ENCODE data around the gene PAX5.

Gene PAX5

GRCh38 chr9:36858805-36859375 lies 175.2 kb downstream of the PAX5 start:
- no peak for DNase-seq (ENCODE audit: low read depth)

DNA sequence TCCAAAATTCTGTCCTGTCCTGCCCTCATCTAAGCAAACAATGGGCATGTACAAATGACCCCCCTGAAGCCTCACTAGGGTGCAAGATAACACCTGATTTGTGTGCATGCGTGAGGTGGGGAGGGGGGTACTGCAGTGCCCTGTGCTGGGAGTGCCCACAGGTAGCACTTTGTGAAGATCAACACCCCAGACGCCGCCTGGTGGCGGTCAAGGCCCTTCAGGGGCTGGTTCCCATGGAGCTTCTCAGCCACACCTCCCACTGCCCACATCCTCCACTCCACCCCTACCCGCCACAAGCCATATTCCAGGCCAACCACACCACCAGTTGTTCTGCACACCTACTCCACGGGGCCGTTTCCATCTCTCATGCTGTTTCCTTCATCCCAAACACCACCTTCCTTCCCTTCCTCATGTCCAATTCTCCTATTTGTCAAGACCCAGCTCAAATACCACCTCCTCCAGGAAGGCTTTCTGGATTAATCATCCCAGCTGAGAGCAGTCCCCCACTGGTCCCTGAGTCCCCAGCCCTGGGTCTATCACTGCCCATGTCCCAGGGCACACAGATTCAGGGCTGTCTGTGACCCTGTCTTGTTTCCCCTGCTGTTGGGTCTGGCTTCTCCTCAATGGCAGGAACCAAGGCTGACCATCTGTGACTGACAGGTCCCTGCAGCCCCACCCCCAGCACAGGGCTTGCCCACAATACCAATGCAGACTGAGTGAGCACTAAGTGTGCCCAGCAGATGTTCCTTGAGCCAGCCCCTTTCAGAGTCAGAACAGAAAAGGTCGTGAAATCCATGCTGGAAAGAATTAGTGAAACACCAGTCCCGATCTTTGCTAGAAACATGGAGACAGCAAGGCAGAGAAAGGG lies 178.4 kb downstream of the PAX5 start:
- DNase-seq (ENCODE audit: low read depth): no peak

- no peak for DNase-seq (ENCODE audit: low read depth)
Measured at GRCh38 chr9:36854751-36855150, 179.3 kb downstream of the PAX5 start.

DNA sequence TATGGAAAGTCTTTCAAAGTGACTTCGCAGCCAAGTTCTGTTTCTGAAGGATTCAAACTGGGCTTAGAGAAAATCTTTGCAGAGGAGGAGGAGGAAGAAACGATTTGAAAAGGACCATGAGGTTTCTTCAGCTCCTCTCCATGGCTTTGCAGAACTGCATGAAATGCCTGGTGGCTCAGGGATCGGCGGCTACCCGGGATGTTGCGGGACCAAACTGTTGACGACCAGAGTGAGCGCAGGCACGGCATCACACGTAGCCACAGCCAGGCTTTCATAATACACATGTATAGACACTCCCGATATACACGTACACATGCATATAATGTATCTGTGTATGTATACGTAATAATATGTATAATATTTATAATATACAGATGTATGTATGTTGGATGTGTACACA lies 180.0 kb downstream of the PAX5 start:
- DNase-seq (ENCODE audit: low read depth): no peak

- no peak for DNase-seq (ENCODE audit: low read depth)
Measured at GRCh38 chr9:36853233-36853632, 180.8 kb downstream of the PAX5 start.

GRCh38 chr9:36849943-36850342 lies 184.1 kb downstream of the PAX5 start:
- no peak for DNase-seq (ENCODE audit: low read depth)

GRCh38 chr9:36848946-36849345 lies 185.1 kb downstream of the PAX5 start:
- no peak for DNase-seq (ENCODE audit: low read depth)

- no peak for DNase-seq (ENCODE audit: low read depth)
Measured at GRCh38 chr9:36847781-36848673, 186.0 kb downstream of the PAX5 start.

DNA sequence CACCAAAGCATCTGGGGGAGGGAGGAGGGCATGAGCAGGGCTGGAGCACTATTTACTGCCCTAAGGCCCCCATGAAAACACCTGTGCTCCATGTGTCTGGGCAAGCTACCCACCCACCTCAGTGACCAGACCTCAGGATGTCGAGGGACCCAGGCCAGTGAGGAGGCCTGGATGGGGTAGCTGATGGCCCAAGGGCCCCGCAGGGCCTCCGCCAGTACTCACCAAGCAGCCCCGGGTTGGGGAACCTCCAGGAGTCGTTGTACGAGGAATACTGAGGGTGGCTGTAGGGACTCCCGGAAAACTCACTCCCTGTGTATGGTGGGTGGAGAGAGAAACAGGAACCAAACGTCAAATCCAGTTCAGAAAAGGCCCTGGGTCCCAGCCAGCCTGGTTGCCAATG lies 187.4 kb downstream of the PAX5 start:
- no peak for DNase-seq (ENCODE audit: low read depth)

DNA sequence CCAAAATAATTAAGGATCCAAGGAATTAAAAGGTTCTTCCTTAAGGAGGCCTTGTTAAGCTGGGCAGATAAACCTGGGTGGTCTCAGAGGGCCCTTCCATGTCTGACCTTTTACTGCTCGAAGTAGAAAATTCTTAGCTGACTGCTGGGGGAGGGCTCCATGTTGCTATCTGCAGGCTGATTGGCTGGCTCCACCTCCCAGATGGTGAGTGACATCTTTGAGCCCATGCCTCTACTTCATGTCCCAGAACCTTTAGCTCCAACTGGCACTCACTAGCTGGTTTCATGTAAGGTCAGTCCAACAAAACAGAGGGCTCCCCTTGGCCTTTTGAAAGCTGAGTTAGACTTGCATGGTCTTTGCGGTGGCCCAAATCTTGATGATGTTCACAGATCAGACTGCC lies 188.2 kb downstream of the PAX5 start:
- DNase-seq (ENCODE audit: low read depth): no peak

- DNase-seq (ENCODE audit: low read depth): no peak
Measured at GRCh38 chr9:36844961-36845360, 189.1 kb downstream of the PAX5 start.

DNA sequence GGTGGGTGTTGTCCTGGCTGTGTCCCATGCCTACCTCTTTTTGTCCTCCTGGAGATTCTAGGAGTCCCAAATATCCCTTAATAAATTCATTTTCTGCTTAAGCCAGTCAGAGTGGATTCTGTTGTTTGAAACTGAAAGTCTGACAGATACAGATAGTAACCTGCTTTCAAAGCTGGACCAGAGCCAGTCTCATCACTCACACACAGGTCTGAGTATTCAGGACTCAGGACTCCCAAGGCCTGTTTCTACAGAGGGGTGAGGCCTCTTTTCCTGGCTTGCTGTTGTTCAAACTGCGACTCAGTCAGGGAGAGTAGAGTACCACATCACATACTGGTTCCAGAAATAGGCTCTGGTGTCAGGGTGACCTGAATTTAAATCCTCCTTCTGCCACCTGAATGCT lies 190.1 kb downstream of the PAX5 start:
- no peak for DNase-seq (ENCODE audit: low read depth)

- DNase-seq (ENCODE audit: low read depth): no peak
Measured at GRCh38 chr9:36842560-36843530, 191.2 kb downstream of the PAX5 start.

DNA sequence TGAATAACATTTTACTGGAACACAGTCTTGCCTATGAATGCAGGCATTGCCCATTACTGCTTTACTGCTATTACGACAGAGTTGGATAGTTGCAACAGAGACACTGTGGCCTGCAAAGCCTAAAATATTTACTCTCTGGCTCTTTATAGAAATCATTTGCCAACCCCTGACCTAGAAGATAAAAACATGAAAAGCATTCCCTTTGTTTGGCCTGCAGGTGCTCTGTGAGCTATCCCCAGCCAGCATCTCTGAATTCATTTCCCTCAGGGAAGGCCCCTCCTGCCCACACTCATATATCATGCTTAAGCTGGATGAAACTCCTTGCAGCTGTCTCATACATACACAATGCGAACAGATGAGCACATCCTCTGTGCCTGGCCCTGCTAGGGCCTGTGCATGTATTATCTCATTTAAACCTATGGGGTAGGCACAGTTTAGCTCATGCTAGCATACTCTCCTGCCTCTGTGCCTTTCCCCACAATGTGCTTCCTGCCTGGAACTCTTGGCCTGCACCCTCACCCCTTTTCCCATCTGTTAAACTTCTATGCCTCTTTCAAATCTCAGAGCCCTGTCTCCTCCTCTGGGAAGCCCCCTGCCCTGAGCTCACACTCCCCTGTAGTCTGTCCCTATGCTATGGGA lies 193.1 kb downstream of the PAX5 start:
- DNase-seq (ENCODE audit: low read depth): no peak

GRCh38 chr9:36839131-36839885 lies 194.8 kb downstream of the PAX5 start:
- DNase-seq (ENCODE audit: low read depth): no peak

DNA sequence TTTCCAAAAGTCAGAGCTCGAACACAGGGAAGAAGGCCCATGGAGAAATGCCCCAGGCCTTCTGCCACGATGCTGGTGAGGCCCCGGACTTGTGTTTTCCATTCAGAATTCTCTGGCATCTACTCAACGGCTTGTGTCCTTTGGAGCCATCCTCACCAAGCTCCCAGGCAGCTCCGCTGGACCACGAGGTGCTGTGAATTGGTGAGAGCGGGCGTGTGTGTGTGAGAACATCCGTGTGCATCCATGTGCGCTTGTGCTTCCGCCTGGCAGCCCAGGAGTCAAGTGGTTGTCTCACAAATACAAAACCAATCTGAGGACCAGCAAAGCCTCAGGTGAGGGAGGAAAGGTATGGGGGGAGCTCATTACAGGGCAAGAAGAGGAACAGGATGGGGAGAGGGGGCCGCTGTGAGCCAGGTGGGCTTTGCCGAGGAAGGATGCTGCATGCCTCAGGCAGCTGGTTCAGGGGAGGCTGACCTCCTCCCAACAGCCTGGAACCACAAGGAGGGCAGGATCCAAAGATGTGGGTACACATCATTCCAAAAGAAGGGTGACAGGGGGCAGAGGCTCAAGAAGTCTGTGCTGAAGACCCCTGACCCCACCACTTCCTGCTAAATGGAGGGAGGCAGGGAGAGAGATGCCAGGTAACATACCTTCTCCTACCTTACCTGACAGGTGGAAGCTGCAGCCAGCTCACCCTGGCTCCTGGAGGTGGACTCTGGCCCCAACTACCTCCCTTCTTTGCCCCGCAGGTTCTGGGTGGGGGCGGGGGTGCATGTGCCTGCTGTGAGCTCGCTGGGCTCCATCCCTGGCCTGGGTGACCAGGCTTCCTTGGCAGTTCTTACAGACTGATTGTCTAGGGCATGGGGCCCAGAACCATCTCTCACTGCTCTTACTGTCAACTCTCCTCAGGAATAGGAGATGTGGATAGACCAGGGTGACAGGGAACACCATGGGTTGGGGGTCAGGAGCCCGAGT lies 196.3 kb downstream of the PAX5 start:
- DNase-seq (ENCODE audit: low read depth): no peak

- DNase-seq (ENCODE audit: low read depth): no peak
Measured at GRCh38 chr9:36836486-36836885, 197.6 kb downstream of the PAX5 start.

DNA sequence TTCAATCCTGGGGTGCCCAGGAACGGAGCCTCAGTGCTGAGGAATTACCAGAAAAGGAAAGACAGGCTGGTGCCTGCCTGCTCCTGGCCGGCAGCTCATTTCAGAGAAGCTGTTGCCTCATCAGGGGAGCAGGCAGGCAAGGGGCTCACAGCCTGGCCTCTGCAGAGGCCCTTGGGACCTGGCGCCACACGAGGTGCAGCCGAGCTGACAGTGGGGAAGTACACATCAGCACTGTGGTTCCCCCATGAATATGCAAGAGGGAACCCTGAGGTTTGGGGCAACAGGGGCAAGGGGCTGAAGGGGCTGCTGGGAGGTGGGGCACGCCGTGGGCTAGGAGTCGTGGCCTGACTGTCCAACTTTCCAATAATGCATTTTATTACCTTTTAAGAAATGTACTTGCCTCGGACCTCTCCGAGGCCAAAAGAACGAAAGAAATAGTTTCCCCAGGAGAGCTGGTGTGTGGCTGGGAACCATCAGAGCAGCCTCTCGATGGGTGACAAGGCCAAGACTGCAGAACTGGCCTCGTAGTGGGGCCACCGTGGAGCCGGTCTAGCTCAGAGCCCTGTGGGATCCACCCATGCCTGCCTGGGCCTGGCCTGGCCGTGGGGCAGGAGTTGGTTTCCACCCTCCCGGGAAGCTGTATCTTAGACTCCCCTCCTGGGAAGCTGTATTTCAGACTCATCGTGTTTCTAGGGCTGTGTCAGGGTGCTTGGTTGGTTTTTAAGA lies 198.6 kb downstream of the PAX5 start:
- DNase-seq (ENCODE audit: low read depth): no peak
